Measurements from ENCODE around the gene ADCK1.
A peak's percentile ranks its signal among the peaks of the same experiment; 100 is the strongest.
"Not testable (repeated sequence)": the region's sequence is repeated elsewhere in the genome, so short reads cannot be mapped to it uniquely, and the experiment has no call there.

ADCK1 gene, protein sequence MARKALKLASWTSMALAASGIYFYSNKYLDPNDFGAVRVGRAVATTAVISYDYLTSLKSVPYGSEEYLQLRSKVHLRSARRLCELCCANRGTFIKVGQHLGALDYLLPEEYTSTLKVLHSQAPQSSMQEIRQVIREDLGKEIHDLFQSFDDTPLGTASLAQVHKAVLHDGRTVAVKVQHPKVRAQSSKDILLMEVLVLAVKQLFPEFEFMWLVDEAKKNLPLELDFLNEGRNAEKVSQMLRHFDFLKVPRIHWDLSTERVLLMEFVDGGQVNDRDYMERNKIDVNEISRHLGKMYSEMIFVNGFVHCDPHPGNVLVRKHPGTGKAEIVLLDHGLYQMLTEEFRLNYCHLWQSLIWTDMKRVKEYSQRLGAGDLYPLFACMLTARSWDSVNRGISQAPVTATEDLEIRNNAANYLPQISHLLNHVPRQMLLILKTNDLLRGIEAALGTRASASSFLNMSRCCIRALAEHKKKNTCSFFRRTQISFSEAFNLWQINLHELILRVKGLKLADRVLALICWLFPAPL

DNA sequence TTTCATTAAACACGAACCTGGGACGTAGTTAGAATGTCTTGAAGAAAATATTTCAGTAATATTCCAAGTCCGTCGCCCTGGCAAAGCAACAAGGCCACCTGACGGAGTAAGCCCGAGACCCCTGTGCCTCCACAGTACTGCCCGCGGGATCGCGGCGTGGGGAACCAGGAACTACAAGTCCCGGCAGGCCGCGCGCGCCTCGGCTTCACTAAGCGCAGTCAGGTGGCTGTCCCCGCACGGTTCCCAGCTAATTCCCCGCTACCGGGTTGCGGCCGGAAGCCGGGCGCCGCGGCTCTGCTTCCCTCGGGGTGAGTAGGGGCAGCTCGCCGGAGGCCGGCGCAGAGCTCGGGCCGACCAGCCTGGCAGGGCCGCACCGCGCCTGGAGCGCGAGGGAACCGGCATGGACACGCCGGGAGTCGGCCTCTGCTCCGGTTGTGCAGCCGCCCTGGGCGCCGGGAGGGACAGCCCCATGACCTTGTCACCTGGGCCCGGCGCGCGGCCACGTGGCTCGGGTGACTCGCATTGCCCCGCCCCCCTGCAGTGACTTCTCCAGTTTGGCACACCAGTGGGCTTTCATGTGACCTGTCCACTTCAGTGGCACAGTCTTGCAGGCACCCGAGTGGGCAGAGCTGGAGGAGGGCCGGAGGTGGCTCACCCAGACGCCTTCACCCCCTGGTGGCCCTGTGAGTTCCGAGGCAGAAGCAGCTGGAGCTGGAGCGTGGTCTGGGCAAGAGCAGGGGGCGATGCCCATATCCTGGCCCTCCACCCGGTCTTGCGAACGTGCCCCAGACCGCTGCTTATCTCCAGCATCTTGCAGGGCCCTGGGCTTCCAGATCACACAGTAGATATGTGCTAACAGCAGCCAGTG is at the start of gene ADCK1:
Gene ADCK1 (plus strand): TSS at position 247 of the 868 bp plus-strand sequence. CDS start 18,870 bp downstream, outside the sequence.
- peak; percentile 71 to 80 (median 73) for DNase-seq (ENCODE audit: low read depth in 2 of 3, low spot score in 2 of 3)

DNA sequence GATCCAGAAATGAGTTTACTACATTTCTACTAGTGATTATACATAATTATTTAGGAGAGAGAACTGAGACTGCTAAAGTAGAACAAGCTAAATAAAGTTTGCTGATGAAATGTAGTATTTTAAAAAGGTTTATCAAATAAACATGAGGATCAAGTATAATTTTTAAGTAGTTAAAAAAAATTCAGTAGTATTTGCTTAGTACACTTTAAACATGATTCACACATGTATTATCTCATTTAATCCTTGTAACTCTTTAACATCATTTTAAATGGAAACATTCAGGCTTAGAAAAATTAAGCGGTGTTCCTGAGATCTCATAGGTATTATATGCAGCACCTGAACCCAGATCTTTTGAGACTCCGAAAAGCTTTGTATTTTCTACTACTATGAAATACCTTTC is 47.6 kb upstream of the ADCK1 start:
- DNase-seq (ENCODE audit: low read depth in 2 of 3, low spot score in 2 of 3): no peak

DNA sequence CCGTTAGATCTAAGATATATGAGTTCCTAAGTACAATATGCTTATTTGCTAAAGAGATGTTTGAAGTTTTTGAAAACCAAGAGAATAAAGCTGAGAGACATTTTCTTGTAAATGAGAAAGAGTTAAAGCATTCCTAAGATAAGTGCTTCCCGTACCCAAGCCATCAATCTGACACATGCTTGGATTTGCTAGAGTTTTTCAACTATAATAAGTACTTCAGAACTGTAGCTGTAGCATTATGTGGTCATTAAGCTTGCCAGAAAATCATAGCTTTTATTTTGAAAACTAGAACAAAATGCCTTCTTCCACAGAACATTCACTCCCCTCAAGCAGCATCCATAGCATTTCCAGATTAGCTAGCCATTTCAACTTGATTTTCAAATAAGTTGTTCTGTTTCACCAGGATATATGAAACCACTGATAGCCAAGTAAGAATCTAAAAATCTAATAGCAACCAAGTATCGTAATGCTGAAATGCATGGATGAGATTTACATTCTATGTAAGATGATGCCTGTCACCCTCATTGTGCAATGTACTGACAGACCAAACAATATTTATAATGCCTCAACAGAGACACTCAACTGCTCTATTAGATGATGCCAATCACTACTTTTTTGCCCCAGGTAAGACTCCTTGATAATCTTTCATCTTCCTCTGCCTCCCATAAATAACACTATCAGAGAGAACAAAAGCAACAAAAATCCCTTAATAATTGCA is 47.0 kb upstream of the ADCK1 start:
- DNase-seq (ENCODE audit: low read depth in 2 of 3, low spot score in 2 of 3): no peak

DNA sequence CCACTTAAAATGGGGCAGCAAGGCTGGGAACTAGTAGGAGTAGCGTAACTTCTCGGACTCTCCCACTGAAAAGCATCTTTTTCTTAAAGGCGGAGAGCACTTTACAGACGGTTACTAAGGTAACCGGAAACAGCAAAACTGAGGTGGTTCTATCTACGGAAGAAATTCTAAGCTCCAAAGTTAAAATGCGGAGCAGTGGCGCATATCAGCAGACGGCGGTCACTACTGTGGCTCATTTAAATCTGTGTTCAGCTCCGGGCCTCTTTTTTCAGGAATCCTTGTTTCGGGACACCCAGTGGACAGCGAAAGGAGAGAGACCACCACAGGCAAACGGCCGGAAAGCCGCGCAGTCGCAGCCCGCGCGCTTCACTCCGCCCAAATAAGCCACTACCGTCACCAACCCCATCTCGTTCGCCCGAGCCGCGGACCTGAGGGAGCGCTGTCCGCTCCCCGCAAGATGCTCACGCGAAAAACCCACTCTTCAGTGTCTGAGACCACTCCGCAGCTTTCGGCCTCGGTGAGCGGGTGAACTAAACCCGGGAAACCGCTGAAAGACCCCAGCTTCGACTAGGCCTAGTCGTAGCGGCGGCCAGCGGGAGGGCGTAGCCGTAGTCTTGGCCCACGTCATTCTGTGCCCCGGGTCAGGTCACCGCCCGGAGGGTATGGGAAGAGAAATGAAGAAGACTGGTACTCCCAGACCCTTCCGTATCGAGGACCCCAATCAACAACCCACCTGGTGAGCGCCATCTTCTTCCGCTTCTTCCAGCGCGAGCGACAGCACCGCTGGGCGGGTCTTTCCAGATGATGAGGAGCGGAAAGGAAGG is 39.3 kb upstream of the ADCK1 start, which contains the start of gene SNW1:
Gene SNW1 (minus strand): TSS at position 776 of the 824 bp plus-strand sequence. CDS start 29 bp downstream, at position 747.
- DNase-seq (ENCODE audit: low read depth in 2 of 3, low spot score in 2 of 3): peak; percentile 53 to 78 (median 77)

DNA sequence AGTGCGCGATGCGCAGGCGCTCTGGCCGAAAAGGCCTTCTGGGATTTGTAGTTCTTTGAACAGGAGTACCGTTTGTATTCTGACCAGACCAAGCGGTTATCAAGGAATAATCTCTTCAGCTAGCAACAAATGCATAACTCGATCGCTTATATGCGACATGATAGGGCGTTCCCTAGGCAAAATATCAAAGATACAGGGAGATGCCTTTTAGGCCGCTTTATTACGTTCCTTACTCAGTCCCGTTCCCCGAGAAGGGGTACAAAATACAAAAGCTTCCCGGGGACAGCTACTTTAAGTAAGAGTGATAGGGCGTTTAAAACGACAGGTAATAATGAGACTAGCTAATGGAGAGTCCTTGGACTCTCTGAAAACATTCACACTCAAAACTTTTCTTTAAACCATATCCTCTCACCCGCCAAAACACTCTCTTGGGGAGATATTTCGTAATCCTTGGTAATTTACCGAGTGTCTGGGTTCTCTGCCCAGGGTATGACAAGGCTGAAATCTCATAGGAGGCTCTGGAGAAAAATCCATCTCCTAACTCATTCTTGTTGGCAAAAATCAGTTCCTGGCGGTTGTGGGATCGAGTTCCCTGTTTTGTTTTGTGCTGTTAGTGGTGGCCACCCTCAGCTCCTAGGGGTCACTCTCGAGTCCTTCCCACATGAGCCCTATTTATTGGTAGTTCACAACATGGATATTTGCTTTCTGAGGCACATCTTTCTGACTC is 38.5 kb upstream of the ADCK1 start:
- DNase-seq (ENCODE audit: low read depth in 2 of 3, low spot score in 2 of 3): no peak

DNA sequence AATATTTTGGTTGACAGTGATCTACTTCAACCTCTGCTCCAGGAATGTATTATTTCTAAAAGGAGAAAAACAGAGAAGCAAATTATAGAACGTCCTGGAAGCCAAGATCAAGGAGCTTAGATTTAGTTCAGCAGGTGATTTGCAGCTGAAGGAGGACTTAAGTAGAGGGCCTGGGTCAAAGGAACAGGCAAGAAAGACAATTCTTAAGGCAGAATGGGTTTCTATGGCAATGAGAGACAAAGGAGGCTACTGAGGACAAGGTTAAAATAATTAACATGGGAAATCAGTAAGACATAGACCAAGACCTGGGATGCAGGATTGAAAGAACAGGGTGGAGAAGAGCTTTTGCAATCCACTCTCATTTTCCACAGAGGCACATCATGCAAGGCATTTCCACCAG is 36.6 kb upstream of the ADCK1 start:
- no peak for DNase-seq (ENCODE audit: low read depth in 2 of 3, low spot score in 2 of 3)

DNA sequence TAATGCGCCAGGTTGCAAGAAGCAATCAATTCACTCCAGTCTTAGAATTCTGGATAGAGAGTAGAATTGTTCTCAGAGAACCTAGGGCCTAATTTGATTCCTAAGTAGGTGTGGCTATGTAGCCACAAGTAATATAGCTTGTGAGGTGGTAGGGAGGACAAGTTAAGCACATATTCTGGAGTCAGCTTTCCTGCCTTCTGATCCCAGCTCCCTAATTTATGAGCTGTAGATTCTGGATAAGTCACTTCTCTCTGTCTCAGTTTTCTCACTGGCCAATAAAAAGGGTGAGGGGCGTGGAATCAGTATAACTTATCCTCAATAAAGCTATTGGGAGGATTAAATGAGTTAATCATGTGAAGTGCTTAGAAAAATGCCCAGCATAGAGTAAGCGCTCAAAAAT is 35.9 kb upstream of the ADCK1 start:
- no peak for DNase-seq (ENCODE audit: low read depth in 2 of 3, low spot score in 2 of 3)

DNA sequence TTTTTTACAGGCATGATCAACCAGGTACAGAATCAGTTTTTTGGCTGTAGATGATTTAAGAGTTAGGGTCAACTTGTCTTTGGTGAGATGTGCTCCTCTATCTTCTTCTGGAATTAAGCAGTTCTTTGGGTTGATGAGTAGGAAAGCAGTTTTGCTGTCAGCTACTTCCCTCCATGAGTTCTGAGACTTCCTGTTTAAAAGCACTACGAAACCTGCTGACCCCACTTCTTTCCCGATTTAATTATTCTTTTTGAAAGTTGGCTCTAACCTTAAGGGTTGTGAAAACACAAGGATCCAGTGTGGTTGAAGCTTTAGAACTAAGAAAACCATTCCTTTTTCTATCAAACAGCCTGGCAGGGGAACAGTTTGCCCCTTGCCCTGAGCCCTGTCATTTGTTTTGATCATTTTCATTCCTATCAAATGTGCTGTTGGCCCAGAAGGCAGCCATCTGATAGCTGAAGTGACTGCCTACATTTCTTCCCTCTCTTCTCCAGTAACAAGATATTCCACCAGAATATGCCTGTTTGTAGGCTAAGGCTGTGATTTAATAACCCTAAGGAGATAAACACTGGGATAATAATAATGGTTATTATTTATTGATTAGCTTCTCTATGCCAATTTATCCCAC is 31.4 kb upstream of the ADCK1 start:
- DNase-seq (ENCODE audit: low read depth in 2 of 3, low spot score in 2 of 3): not testable (repeated sequence)

DNA sequence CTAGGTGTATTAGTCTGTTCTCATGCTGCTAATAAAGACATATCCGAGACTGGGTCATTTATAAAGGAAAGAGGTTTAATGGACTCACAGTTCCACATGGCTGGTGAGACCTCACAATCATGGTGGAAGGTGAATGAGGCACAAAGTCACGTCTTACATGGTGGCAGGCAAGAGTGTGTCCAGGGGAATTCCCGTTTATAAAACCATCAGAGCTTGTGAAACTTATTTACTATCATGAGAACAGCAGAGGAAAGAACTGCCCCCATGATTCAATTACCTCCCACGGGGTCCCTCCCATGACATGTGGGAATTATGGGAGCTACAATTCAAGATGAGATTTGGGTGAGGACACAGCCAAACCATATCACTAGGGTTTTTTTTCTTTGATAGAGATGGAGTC is 25.9 kb upstream of the ADCK1 start:
- DNase-seq (ENCODE audit: low read depth in 2 of 3, low spot score in 2 of 3): not testable (repeated sequence)

DNA sequence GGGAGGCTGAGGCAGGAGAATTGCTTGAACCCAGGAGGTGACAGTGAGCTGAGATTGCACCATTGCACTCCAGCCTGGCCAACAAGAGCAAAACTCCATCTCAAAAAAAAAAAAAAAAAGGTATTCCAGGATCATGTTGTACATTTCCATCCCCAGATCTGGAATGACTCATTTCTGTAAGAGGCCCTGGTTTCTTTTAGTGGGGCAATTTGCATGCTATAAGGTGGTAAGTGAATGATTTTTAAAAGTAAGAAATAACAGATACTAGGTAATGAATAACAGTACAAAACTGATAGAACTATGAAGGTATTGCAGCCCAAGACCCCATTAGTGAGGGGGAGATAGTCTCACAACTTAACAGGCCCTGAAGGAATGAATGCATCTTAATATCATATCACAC is 17.7 kb upstream of the ADCK1 start:
- no peak for DNase-seq (ENCODE audit: low read depth in 2 of 3, low spot score in 2 of 3)

DNA sequence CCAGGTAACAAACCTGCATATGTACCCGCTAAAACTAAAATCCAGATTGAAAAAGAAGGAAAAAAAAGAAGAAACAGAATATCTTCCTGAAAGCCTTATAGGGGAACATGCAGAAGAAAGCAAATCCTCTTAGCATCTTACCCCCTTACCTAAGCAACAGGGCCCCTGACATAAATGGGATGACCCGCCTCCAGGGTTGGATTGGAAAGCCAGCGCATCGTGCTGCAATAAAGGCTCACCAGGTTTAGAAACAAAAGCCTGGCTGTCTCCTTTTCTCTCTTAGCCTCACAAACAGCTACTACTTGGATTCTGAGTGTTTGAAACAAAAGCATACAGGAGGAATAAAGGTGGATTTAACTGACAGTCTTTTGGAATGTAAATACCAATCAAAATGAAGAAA is 13.8 kb upstream of the ADCK1 start:
- DNase-seq (ENCODE audit: low read depth in 2 of 3, low spot score in 2 of 3): no peak

DNA sequence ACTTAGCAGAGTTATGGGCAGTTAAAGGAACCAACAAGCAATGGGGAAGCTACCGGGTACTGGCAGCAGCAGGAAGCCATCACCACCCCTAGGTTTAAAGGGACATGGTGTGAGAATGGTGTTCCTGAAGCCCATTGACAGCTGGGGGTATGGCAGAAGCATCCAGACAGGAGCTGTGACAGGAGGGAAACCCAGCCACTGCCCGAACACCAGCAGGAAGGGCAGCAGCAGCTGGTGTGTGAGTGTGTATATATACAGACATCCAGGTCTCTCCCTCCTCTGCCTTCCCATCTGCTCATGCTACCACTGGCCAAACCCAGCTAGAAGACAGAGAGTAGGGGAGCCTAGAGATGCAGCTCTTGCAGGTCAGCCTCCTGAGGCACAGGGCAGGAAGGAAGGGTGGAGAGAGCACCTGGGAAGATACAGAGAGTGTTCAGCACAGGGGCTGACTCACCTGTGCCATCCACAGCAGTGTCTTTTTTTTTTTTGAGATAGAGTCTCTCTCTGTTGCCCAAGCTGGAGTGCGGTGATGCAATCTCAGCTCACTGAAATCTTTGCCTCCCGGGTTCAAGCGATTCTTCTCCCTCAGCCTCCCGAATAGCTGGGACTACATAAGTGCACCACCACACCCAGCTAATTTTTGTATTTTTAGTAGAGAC is 9.2 kb upstream of the ADCK1 start:
- no peak for DNase-seq (ENCODE audit: low read depth in 2 of 3, low spot score in 2 of 3)

DNA sequence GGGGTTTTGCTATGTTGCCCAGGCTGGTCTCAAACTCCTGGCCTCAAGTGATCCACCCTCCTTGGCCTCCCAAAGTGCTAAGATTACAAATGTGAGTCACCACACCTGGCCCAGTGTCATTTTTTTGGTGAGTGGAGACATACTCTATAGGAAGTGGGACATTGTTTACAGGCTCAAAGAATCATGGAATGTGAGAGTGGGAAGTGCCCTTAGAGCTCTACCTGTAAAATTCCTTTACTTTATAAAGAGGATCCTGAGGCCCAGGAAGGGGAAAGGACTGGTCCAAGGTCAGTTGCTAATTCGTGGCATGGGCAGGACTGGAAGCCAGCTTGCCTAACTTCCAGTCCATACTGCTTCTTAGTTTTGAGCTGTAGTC is 8.7 kb upstream of the ADCK1 start:
- DNase-seq (ENCODE audit: low read depth in 2 of 3, low spot score in 2 of 3): no peak

DNA sequence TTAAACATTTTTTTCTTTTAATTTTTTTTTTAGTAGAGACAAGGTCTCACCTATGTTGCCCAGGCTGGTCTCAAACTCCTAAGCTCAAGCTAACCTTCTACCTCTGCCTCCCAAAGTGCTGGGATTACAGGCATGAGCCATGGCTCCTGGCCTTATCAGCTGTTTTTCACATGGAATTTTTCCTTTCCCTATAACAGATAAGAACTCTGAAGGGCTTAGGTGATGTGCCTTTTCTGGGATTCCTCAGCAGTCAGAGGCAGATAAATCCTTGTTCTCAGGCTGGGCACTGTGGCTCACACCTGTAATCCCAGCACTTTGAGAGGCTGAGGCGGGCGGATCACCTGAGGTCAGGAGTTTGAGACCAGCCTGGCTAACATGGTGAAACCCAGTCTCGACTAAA is 6.7 kb upstream of the ADCK1 start:
- not testable (repeated sequence) for DNase-seq (ENCODE audit: low read depth in 2 of 3, low spot score in 2 of 3)

DNA sequence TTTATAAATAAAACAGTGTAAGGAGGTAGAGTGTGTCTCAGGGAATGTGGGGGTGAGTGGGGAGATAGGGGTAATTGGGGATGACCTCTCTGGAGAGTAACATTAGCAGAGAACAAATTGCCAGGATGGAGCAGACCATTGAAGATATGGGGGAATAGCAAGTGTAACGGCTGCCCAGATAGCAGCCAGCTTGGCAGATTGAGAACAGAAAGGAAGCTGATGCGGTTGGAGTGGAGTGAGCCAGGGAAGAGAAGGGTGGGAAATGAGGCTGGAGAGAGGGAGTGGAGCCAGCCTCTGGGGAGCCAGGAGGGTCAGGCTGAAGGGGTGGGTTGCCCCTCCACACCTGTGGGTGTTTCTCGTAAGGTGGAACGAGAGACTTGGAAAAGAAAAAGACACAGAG is 5.6 kb upstream of the ADCK1 start:
- no peak for DNase-seq (ENCODE audit: low read depth in 2 of 3, low spot score in 2 of 3)

DNA sequence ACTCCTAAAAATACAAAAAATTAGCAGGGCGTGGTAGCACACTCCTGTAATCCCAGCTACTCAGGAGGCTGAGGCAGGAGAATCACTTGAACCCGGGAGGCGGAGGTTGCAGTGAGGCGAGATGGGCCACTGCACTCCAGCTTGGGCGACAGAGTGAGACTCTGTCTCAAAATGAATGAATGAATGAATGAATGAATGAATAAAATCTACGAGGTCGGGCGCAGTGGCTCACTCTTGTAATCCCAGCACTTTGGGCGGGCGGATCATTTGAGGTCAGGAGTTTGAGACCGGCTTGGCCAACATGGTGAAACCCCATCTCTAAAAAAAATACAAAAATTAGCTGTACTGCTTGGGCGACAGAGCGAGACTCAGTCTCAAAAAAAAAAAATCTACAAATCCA is 453 bp upstream of the ADCK1 start:
- DNase-seq (ENCODE audit: low read depth in 2 of 3, low spot score in 2 of 3): not testable (repeated sequence)

DNA sequence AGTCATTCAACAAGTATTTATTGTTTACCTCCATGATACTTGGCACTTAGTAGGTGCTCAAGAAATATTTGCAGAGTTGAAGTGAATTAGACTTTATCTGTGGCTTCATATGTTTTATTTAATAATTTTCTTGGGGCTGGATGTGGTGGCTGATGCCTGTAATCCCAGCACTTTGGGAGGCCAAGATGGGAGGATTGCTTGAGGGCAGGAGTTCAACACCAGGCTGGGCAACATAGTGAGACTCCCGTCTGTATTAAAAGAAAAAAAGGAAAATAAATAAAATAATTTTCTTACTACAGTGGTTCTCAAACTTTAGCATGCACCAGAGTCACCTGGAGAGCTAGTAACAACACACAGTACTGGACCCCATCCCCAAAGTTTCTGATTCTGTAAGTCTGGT is 905 bp downstream of the ADCK1 start:
- DNase-seq (ENCODE audit: low read depth in 2 of 3, low spot score in 2 of 3): no peak

DNA sequence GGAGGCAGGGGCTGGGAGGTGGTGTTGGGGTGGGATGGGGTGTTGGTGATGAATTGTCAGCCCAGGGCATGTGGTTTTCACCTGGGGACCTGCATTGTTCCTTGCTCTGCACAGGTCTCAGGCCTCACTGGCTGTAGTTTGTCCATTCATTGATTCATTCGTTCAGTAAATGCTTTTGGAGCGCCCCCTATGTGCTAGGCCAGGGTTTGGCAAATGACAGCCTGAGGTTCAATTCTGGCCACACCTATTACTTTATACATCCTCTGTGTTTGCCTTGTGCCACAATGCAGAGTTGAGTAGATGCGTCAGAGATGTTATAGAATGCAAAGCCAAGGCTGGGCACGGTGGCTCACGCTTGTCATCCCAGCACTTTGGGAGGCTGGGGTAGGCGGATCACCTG is 4.7 kb downstream of the ADCK1 start:
- DNase-seq (ENCODE audit: low read depth in 2 of 3, low spot score in 2 of 3): peak in 1 of 3 experiments; percentile 8

DNA sequence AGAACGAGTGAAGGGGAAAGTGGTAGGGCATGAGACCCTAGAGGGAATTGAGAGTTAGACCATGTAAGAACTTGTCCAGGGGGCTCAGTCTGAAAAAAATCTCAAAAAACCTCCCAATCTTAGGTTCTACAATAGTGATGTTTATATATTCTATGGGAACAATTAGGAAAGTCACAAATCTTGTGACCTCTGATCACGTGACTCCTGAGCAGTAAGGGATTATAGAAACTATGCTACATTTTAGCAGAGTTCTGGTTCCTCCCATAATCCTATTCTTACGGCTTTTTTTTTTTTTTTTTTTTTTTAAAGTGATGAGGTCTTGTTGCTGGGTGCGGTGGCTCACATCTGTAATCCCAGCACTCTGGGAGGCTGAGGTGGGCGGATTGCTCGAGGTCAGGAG is 5.8 kb downstream of the ADCK1 start:
- no peak for DNase-seq (ENCODE audit: low read depth in 2 of 3, low spot score in 2 of 3)
